GM18502 (cell line): Measurements from ENCODE around the gene SLC16A1.
"Not testable (repeated sequence)": the region's sequence is repeated elsewhere in the genome, so short reads cannot be mapped to it uniquely, and the experiment has no call there.

Experiments
- ATAC-seq: cut with Tn5 transposase; IDR thresholded peaks from one replicate; pipeline ENCODE4 v1.9.1; 2021; ENCODE audit warnings: mild to moderate bottlenecking; ENCODE audit not compliant: unreplicated experiment, poor library complexity

The SLC16A1 gene

DNA sequence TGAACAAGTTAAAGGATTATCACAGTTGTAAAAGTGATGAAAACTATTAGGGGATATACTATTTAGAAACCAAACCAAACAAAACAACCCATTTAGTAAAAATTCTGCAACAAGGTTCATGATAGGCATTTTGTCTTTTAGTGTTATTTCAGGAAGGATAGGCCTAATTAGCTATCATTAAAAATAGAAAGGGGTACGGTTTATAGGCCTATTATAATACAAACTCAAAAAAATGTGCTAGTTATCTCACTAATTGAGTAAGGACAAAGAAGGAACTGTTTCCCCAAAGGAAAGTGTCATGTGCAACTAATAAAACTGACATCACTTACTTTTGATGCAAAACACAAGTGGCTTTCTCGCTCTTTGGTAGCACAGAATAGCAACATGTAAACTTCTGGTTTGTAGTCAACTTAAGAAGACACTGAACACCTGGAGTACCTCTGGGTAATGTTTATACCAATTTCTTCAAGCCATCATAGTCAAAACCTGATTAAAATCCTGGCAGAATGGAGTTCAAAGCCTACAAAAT lies 28.5 kb downstream of the SLC16A1 start:
- no peak for ATAC-seq

DNA sequence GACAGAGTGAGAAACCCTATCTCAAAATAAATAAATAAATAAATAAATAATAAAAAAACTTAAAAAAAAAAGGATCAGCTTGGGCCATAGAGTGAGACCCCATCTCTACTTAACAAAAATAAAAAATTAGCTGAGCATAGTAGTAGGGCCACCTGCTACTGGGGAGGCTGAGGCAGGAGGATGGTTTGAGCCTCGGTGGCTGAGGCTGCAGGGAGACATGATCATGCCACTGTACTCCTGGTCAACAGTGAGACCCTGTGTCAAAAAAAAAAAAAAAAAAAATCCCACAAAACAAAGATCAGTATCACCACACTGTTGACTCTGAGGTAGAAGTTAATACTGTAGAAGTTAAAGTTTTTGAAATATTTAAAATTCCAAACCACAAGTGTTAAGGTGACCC lies 29.1 kb downstream of the SLC16A1 start:
- no peak for ATAC-seq

DNA sequence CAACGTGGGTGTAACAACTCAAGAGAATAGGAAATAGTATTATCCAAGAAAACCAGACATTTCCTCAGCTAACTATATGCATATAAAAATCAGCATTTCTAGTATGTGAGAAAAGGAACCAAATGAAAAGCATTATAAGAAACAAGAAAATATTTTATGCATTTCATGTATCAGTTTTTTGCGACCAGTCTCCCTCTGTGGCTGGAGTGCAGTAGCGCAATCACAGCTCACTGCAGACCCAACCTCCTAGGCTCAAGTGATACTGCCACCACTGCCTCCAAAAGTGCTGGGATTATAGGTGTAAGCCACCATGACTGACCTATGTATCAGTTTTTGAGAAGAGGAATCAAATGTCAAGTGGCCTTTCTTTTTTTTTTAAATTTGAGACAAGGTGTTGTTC lies 31.0 kb downstream of the SLC16A1 start:
- ATAC-seq = no peak

DNA sequence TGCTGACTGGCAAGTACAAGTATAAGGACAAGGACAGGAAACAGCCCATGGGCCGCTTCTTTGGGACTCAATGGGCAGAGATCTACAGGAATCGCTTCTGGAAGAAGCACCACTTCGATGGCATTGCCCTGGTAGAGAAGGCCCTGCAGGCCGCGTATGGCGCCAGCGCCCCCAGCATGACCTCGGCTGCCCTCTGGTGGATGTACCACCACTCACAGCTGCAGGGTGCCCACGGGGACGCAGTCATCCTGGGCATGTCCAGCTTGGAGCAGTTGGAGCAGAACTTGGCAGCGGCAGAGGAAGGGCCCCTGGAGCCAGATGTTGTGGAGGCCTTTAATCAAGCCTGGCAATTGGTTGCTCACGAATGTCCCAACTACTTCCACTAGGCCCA lies 32.0 kb downstream of the SLC16A1 start:
- ATAC-seq = no peak

DNA sequence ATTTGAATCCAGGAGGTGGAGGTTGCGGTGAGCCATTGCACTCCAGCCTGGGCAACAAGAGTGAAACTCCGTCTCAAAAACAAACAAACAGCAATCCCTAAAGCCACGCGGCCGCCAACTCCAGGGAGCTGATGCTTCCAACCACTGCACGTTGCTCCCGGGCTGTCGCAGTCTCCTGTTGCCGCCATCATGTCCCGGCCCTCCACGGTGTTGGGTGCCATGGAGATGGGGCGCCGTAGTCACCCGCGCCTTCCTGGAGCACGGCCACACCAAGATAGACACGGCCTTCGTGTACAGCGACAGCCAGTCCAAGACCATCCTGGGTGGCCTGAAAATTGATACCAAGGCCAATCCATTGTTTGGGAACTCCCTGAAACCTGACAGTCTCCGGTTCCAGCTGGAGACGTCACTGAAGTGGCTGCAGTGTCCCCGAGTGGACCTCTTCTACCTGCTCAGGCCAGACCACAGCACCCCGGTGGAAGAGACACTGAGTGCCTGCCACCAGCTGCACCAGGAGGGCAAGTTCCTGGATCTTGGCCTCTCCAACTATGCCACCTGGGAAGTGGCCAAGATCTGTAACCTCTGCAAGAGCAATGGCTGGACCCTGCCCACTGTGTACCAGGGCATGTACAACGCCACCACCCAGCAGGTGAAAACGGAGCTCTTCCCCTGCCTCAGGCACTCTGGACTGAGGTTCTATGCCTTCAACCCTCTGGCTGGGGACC lies 32.6 kb downstream of the SLC16A1 start:
- ATAC-seq = no peak

DNA sequence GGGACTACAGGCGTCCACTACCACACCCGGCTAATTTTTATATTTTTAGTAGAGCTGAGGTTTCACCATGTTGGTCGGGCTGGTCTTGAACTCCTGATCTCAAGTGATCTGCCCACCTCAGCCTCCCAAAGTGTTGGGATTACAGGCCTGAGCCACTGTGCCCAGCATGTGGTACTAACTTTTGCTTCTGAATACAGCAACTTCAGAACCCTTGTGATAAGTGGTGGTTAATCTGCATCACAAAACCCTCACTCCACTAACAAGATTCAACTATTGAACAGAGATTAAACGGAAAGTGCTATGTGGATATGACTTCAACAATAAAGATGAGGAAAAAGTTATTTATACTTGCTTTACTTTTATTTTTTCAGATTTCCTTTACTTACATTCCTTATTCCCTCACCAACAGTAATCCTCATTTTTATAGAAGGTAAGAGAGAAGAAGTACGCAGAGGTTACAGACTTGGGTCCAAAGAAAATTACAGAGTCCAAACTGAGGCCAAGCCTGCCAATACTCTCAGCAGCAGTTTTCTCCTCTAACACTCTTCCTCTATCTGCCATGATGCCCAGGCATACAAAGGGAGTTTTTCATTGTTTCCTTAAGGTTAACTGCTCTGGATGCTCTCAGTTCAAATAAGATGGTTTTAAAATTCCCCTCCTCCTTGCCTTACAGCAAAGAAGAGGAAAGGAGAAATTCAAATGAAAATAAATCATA lies 44.3 kb downstream of the SLC16A1 start:
- no peak for ATAC-seq

DNA sequence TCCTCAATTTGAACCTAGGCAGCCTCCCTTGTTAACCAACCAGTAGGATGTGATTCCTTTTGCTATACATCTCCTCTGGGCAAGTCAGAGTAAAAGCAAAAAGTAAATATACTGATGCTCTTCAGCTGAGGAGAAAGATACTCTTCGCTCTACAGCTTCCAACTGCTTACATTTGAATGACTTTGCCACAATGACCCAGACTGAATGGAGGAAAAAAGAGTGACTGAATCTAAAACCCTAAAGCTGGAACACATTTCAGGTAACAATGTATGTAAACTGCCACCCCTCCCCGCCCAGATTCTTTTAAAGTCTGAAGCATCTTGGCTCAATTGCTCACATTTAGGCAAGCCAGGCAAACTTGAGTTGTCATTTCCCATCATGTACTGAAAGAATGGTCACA lies 46.1 kb downstream of the SLC16A1 start:
- ATAC-seq = no peak

DNA sequence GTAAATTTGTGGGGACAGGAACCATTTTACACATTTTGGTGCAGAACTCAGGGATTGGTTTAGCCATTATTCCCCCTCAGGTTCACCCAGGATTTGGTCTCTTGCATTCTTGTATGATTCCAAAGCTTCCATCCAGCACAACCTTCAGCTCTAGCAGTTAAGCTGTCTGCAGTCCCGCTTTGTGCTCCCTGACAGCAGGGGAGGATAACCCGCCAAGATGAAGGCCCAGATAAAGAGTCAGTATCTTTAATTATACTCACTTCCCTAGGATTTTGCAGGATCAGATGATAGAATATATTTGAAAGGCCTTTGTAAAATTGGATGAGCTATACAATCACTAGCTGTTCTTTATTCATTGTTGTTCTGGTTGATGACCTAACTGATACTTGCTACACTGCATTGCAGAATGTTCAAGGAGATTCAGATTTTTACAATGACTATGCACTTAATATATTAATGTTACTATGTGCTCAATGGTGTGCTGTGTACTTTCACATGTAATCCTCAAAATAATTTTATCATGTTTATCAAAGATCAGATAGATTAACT lies 49.8 kb downstream of the SLC16A1 start:
- ATAC-seq = no peak

DNA sequence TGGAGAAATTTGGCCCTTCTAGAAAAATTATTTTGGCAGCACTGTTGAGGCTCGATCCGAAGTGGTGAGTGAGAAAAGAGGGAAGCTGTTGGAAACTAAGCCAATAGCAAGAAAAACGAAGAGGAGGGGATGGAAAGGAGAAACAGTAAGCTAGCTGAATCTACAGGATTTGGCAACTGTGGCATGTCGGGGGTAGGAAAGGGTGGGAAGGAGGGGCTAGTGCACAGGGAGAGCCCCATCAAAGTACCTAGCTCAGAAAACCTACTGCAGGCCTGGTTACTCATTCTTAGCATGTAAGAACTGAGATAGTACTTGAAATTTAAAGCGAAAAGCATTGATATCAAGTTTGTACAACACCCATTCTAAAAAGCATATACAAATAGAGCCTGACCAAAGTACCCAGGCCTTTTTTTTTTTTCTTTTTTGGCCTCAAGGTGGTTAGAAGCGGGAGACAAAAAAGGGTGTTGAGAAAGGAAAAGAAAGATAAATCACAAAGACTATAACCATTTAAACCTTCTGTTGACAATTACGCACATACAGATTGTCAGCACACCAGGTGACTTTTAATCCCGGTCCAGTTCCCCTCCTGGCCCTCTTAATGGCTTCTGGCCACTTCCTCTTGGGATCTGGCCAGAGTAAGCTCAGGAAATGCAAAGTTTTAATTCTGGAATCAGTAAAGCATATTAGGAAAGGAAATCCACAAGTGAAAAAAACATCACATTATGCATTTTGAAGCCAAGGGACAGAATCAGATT lies 50.4 kb downstream of the SLC16A1 start:
- ATAC-seq = no peak

DNA sequence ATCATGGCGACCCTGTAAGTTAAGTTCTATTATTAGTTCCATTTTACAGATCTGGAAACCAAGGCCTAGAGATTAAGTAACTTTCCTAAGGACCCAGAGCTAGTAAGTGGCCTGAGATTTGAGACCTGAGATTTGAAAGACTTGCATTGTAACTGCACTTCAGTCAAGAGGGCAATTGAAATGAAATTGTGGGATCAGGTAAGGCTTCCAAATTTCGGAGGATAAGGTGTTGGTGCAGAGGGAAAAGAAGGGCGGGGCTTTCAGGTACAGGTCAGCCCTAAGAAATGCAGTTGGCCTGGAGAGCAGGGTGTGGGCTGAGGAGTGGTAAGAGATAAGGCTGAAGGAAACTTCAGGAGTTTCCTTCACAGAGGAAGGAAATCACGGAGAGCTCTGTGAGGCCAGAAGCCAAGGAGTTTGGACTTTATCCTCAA lies 51.1 kb downstream of the SLC16A1 start:
- no peak for ATAC-seq

DNA sequence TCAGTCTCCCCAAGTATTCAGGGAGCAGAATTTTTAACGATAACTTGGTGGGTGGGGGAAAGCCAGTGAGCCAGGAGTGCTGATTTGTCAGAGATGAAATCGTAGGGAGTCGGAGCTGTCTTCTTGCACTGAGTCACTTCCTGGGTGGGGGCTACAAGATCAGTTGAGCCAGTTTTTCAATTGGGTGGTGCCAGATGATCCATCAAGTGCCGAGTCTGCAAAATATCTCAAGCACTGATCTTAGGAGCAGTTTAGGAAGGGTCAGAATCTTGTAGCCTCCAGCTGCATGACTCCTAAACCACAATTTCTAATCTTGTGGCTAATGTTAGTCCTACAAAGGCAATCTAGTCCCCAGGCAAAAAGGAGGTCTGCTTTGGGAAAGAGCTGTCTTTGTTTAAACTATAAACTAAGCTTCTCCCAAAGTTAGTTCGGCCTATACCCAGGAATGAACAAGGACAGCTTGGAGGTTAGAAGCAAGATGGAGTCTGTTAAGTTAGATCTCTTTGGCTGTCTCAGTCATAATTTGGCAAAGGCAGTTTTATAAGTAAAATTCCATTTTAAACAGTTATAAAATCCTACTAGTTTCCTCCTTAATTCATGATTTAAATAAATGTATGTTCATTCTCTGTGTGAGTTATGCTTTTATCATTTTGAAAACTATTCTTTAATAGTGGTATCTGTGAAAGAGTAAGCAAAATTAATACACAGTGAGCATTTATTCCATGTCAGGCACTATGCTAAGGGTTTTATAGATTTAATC lies 51.7 kb downstream of the SLC16A1 start:
- no peak for ATAC-seq

DNA sequence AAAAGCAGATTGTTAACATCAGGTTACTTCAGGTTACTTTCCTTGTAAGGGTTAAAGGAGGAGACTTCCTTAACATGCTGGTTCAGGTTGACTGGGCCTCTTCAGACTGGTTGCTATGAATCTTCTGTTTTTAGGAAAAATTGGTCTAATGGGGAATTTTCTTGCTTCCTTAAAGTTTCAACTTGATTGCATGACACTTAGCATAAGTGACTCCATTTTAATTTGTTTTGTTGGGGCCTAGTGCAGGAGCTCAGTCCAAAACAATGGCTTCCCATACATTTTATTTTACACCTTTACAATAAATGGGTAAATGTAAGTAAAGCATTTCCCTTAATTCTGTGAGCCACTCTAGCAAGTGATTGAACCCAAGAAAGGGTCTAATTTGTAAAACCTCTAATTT lies 53.8 kb downstream of the SLC16A1 start:
- no peak for ATAC-seq

DNA sequence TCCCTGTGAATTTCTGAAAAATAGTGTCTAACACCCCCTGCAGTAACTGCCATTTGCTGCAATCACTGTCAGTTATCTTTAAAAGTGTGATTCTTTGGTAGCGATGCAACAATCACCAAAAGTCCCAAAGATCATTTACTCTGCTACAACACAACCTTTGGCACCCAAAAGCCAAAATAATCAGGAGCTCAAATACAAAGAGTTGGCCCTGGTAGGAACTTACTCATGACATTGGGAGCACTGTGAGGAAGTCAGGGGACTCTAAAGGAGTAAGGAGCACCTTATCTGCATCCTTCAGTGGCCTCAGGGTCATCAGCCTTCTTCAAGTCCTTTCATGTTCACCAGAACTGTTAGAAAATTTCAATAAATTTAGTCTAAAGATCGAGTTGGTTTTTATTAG lies 54.6 kb downstream of the SLC16A1 start:
- ATAC-seq = no peak

DNA sequence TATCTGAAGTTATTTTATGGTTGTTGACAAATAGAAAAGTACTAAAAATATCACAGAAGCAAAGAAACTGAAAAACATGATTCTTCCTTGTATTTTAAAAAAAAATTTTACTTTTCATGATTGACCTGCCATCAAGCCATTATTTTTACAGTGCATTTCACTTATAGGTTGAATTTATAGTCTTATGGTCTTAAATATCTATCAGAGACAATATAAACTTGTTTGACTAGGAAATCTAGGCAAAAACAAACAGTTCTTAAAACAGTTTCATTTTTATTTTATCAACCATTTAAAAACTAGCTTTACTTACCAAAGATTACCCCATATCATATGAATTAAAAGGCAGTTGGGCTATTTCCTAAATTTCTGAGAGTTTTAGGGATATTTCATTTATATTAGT lies 59.2 kb downstream of the SLC16A1 start:
- ATAC-seq = no peak

DNA sequence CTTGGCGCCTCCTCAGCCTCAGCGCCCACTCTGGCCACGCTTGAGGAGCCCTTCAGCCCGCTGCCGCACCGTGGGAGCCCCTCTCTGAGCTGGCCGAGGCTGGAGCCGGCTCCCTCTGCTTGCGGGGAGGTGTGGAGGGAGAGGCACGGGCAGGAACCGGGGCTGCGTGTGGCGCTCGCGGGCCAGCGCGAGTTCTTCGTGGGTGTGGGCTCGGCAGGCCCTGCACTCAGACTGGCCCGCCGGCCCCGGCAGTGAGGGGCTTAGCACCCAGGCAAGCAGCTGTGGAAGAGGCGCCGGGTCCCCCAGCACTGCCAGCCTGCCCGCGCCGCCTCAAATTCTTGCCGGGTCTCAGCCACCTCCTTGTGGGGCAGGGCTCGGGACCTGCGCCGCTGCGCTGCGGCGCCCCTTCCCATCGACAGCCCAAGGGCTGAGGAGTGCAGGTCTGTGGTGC lies 61.4 kb downstream of the SLC16A1 start:
- ATAC-seq = no peak

DNA sequence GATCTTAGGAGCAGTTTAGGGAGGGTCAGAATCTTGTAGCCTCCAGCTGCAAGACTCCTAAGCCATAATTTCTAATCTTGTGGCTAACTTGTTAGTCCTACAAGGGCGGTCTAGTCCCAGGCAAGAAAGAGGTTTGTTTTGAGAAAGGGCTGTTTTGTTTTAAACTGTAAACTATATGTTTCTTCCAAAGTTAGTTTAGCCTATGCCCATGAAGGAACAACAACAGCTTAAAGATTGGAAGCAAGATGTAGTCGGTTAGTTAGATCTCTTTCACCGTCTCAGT lies 62.0 kb downstream of the SLC16A1 start:
- no peak for ATAC-seq

DNA sequence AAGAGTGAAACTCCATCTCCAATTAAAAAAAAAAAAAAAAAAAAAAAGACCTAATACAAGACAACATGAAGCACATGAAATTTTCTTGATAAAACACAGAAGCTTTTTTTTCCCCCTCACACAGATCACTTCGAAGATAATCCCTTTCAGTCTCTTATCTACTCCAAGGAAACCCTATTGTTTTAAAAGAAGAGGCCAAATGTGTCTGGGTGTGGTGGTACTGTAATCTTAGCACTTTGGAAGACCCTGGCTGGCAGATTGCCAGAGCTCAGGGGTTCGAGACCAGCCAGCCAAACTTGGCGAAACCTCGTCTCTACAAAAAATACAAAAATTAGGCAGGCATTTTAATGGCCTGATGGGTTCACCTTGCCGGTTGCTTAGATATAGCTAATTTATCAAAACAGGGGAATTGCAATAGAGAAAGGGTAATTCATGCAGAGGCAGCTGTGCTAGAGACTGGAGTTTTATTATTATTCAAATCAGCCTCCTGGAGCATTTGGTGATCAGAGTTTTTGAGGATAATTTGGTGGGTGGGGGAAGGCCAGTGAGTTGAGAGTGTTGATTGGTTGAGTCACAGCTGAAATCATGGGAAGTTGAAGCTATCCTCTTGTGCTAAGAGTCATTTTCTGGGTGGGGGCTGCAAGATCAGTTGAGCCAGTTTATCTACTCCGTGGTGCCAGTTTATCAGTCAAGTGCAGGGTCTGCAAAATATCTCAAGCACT lies 62.5 kb downstream of the SLC16A1 start:
- no peak for ATAC-seq

DNA sequence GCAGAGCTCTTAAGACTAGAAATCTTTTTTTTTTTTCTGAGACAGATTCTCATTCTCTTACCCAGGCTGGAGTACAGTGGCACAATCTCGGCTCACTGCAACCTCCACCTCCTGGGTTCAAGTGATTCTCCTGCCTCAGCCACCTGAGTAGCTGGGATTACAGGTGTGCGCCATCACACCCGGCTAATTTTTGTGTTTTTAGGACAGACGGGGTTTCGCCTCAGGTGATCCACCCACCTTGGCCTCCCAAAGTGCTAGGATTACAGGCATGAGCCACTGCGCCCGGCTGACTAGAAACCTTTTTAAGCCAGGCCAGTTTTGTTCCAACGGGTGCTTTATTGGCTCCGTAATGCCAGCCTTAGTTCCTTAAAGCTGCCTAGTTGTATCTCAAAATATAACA lies 66.1 kb downstream of the SLC16A1 start:
- not testable (repeated sequence) for ATAC-seq

DNA sequence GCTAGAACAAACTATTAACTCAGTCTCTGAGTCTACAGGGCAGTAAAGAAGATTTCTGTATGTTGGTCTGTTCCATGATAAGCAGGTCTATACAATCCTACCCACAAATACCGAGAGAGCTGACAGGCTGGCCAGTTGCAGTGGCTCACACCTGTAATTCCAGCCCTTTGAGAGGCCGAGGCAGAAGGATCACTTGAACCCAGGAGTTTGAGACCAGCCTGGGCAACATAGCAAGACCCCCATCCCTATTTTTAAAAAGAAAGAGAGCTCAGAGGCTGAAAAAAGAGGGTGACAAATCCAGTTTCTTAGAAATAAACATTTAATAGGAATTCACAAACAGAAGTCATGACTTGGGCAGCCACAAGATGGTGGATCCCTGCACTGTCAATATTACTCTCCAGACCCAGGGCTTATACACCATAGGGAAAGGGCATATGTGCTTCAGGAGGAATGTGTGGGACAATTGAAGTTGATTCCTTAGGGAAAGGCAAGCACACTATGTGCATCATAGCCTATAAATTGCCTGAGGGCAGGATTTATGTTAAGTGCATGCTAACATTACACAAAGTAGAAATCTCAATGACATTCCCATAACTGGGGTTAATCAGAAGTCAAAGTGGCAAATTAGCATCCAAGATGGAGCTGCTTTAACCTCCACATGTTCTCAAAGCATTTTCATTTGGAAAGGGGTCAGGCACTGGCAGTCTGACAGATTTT lies 66.8 kb downstream of the SLC16A1 start:
- ATAC-seq = no peak
